Left ventricle myocardium inferior (tissue), 1 donor: ENCODE data around the gene CTRB1. TPM values are rescaled to one million over a fixed set of nuclear protein-coding genes. Genes with fewer than 3 reads are reported as not detected.

Experiments used
- DNase-seq: peaks from one replicate; pipeline ENCODE4 v3.0.0-alpha.2; 2020
- H3K27ac ChIP-seq: fragments of 200-600 bp; replicated peaks from 2 replicates; pipeline ENCODE4 v1.8.0; 2021
- H3K27me3 ChIP-seq: fragments of 200-600 bp; 2 replicates; pipeline ENCODE4 v1.8.0; 2021; ENCODE audit warnings: low read depth
- H3K36me3 ChIP-seq: fragments of 200-600 bp; 2 replicates; pipeline ENCODE4 v1.8.0; 2021
- H3K4me1 ChIP-seq: fragments of 200-600 bp; 2 replicates; pipeline ENCODE4 v1.8.0; 2021
- H3K4me3 ChIP-seq: fragments of 200-600 bp; 2 replicates; pipeline ENCODE4 v1.8.0; 2021; ENCODE audit warnings: mild to moderate bottlenecking, moderate library complexity
- H3K9me3 ChIP-seq: fragments of 200-600 bp; replicated peaks from 2 replicates; pipeline ENCODE4 v1.8.0; 2021
- intact Hi-C: fragments of 100-400 bp; cut with micrococcal nuclease; formaldehyde crosslinking; loops from one replicate; pipeline ENCODE4 v1.11.0; 2022
- total RNA-seq: library from RNA; stranded (reverse); fragmentation: NEBNext Ultra II Directional; extraction: Animal tissue kit (Norgen Biotek cat#: 25700); gene quantifications from one replicate; pipeline ENCODE4 v1.2.1, GENCODE V29; 2021
- TF ChIP-seq, protein P1 (sequence below): fragments of 200-600 bp; IDR thresholded peaks from 2 replicates; pipeline ENCODE4 v1.8.0; 2021; ENCODE audit warnings: antibody characterized with exemption, mild to moderate bottlenecking, borderline replicate concordance
- donor health status: DM: no; HTN: yes; CAD: no; lungs with severe emphysema.

The CTRB1 gene
- total RNA-seq, 1 donor from 2014 or later, result not detected

- TF ChIP-seq, protein P1, sequence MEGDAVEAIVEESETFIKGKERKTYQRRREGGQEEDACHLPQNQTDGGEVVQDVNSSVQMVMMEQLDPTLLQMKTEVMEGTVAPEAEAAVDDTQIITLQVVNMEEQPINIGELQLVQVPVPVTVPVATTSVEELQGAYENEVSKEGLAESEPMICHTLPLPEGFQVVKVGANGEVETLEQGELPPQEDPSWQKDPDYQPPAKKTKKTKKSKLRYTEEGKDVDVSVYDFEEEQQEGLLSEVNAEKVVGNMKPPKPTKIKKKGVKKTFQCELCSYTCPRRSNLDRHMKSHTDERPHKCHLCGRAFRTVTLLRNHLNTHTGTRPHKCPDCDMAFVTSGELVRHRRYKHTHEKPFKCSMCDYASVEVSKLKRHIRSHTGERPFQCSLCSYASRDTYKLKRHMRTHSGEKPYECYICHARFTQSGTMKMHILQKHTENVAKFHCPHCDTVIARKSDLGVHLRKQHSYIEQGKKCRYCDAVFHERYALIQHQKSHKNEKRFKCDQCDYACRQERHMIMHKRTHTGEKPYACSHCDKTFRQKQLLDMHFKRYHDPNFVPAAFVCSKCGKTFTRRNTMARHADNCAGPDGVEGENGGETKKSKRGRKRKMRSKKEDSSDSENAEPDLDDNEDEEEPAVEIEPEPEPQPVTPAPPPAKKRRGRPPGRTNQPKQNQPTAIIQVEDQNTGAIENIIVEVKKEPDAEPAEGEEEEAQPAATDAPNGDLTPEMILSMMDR, result no peak
- intact Hi-C loops, result no loop called here
- Histone ChIP-seq H3K27ac (peak overlapping the region; percentile 98), H3K36me3 (no peaks in the 10 kb centered on the region), H3K27me3 (no peaks in the 10 kb centered on the region), H3K4me3 (peak overlapping the region; percentile 97), H3K4me1 (peaks cover 97% of the 10 kb centered on the region), H3K9me3 (no peaks in the 10 kb centered on the region)
- DNase-seq, result peak; percentile 49
Observed at GRCh38 chr16:75248142-75248535, 29.4 kb downstream of the CTRB1 start.

DNA sequence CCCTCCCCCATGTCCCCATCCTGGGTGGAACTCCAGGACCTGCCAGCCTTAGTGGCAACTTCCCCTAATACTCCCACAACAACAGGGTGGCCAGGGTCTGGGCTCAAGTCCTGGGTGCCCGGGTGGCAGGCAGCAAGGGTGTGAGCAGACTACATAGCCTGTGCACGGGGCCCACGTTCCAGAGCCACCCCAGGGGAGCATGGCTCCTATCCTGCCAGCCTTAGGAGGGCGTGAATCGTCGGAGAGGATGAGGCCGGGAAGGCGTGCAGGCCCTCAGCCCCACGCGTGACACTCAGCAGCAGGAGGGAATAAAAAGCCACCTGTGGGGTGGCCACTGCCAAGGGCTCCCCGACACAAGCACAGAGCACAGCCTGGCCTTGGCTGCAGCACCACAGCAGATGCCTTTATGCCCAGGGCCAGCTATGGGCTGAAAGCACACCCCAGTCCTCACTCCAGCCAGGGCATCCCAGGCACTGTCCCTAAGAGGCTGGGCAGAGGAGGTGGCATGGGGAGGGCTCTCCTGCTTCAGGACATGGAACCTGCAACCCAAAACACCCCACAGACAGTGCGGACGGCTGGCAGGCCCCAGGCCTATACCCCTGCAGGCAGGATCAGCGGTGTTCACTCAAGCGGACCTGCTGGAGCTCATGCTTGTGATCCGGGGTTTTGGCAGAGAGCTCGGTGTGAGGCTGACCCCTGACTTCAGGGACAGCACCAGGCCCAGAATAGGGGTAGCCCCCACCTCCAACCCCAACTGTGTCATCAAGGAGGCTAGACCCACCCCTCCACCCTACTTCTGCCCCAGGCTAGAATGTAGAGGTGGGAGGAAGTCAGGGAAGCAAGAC, 30.0 kb downstream of the CTRB1 start:
- intact Hi-C loops, result no loop called here
- Histone ChIP-seq H3K4me3 (peak overlapping the region; percentile 97), H3K27ac (peak overlapping the region; percentile 98), H3K4me1 (peaks cover 97% of the 10 kb centered on the region), H3K9me3 (no peaks in the 10 kb centered on the region), H3K36me3 (no peaks in the 10 kb centered on the region), H3K27me3 (no peaks in the 10 kb centered on the region)
- DNase-seq, result no peak
- TF ChIP-seq, protein P1, result no peak

DNA sequence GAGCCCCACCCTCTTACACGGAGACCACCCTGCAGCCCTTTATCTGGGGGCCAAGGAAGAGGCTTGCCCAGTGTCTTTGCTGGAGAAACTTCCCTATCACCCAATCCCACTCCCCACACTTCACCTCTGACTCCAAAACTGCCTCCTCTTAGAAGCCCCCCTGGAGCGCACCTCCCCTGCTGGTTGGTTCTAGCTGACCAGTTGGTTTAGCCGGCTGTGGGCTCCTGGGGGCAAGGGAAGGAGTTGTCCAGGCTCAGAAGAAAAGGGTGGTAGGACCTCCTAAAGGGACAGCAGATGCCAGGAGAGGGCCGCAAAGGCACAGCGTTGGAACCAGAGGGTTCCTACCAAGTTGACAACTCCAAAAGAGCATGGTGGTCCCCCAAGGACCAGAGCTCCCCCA, 30.7 kb downstream of the CTRB1 start:
- Histone ChIP-seq H3K9me3 (no peaks in the 10 kb centered on the region), H3K4me3 (peak overlapping the region; percentile 97), H3K27me3 (no peaks in the 10 kb centered on the region), H3K27ac (peak overlapping the region; percentile 98), H3K36me3 (no peaks in the 10 kb centered on the region), H3K4me1 (peaks cover 97% of the 10 kb centered on the region)
- DNase-seq, result no peak
- TF ChIP-seq, protein P1, result no peak
- intact Hi-C loops, result no loop called here

GRCh38 chr16:75250089-75250808, 31.5 kb downstream of the CTRB1 start:
- peak; percentile 63 for DNase-seq
- TF ChIP-seq, protein P1, result no peak
- Histone ChIP-seq H3K27me3 (no peaks in the 10 kb centered on the region), H3K4me3 (peak overlapping the region; percentile 97), H3K9me3 (no peaks in the 10 kb centered on the region), H3K4me1 (peaks cover 97% of the 10 kb centered on the region), H3K27ac (peak overlapping the region; percentile 98), H3K36me3 (no peaks in the 10 kb centered on the region)
- intact Hi-C loops, result no loop called here

DNA sequence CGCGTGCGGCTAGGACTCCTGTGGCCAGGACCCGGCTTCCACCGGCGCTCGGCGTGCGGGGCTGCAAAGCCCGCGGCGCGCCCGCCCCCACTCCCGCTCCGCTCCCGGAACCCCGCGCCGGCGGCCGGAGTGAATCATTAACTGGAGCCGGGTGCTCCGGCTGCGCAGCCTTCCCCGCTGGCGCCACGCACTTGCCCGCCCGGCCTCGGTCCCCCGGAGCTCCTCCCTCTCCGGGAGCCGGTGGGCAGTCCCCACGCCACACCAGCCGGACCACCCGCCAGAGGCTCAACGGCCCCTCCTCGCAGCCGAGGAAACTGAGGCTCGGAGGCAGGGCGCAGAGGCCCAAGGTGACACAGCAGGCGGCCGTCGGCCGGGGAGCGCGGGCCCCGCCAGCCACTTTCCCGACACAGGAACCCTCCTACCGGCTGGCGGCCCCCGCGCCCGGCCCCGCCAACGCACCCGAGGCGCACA, 32.1 kb downstream of the CTRB1 start:
- H3K27ac ChIP-seq, result peak overlapping the region; percentile 98
- H3K4me3 ChIP-seq, result peak overlapping the region; percentile 97
- H3K27me3 ChIP-seq, result no peaks in the 10 kb centered on the region
- peak; percentile 31 for DNase-seq
- peaks cover 97% of the 10 kb centered on the region for H3K4me1 ChIP-seq
- intact Hi-C loops, result no loop called here
- H3K36me3 ChIP-seq, result no peaks in the 10 kb centered on the region
- TF ChIP-seq, protein P1, result no peak
- H3K9me3 ChIP-seq, result no peaks in the 10 kb centered on the region
